Upper lobe of left lung (tissue), 6 donors: ENCODE data around the gene DGKI. TPM values are rescaled to one million over a fixed set of nuclear protein-coding genes. Genes with fewer than 3 reads are reported as not detected.

Experiments
- ATAC-seq, 2 donors: fragments of 200-7000 bp; cut with Tn5 transposase; one replicate each; pipeline ENCODE4 v1.9.1; 2022; ENCODE audit warnings: mild to moderate bottlenecking in 2 of 2, moderate library complexity in 2 of 2; ENCODE audit not compliant: low FRiP score in 2 of 2
- DNase-seq, 2 donors: peaks; one replicate each; pipeline ENCODE4 v3.0.0-alpha.2; 2019 to 2020
- H3K27ac ChIP-seq, 4 donors: fragments of 200-600 bp; sonication (generic); one replicate each; pipeline ENCODE4 v1.5.1; 2016 to 2019
- H3K27me3 ChIP-seq, 4 donors: fragments of 200-600 bp; sonication (generic); one replicate each; pipeline ENCODE4 v1.5.1; 2017 to 2019
- H3K36me3 ChIP-seq, 4 donors: fragments of 200-600 bp; sonication (generic); one replicate each; pipeline ENCODE4 v1.5.1; 2016 to 2019
- H3K4me1 ChIP-seq, 4 donors: fragments of 200-600 bp; sonication (generic); one replicate each; pipeline ENCODE4 v1.5.1; 2018 to 2019
- H3K4me3 ChIP-seq, 4 donors: fragments of 200-600 bp; sonication (generic); one replicate each; pipeline ENCODE4 v1.5.1; 2017 to 2019; ENCODE audit warnings: mild to moderate bottlenecking in 2 of 4, moderate library complexity in 1 of 4
- H3K9me3 ChIP-seq, 4 donors: fragments of 200-600 bp; sonication (generic); one replicate each; pipeline ENCODE4 v1.5.1; 2018 to 2019
- CTCF ChIP-seq, 6 experiments: fragments of 450-650 bp in 4 of 6; fragments of 200-600 bp in 2 of 6; sonication (generic) in 2 of 6; IDR thresholded peaks; one replicate each; pipeline ENCODE4 v1.5.1; 2016 to 2019; ENCODE audit warnings: antibody characterized with exemption in 6 of 6
- EP300 ChIP-seq, 4 donors: sonication (generic); formaldehyde crosslinking; IDR thresholded peaks; one replicate each; pipeline ENCODE4 v1.5.1; 2017; ENCODE audit warnings: antibody characterized with exemption in 4 of 4, control low read depth in 2 of 4
- POLR2A ChIP-seq, 4 donors: fragments of 450-650 bp; IDR thresholded peaks; one replicate each; pipeline ENCODE4 v1.5.1; 2016 to 2017; ENCODE audit warnings: antibody characterized with exemption in 4 of 4, mild to moderate bottlenecking in 2 of 4
- POLR2AphosphoS5 ChIP-seq, 2 donors: sonication (generic); formaldehyde crosslinking; IDR thresholded peaks; one replicate each; pipeline ENCODE4 v1.5.1; 2017; ENCODE audit warnings: antibody characterized with exemption in 2 of 2
- WGBS, 2 donors: methylation state at CpG; one replicate each; pipeline ENCODE4 v1.1.5; 2017 to 2018; 5-methylcytosine and 5-hydroxymethylcytosine counted together
- total RNA-seq, 6 donors: library from RNA; depleted of rRNA in 4 of 6; stranded (reverse); fragments of >200 nt in 4 of 6; gene quantifications; one replicate each; pipeline versions ENCODE4 v1.1.0 to v1.2.1, GENCODE V29; 2016 to 2021
- donor health status: DM: no; HTN: no; CAD: no; lungs with moderate emphysema.
- donor health status: DM: no; HTN: yes; CAD: no; lungs with severe emphysema.

DGKI gene
- total RNA-seq, 6 donors from 2014 or later = under 0.01 to 4.5 (median 0.34) TPM; not detected in 1

GRCh38 chr7:137681657-137682562 is 164.9 kb downstream of the DGKI start:
- no peak overlapping the region for H3K27ac ChIP-seq
- no peaks in the 10 kb centered on the region for H3K4me1 ChIP-seq
- no peaks in the 10 kb centered on the region for H3K27me3 ChIP-seq
- DNase-seq = no peak
- no peak overlapping the region for H3K4me3 ChIP-seq
- ATAC-seq = peak in 1 of 2 donors; percentile 92
- no peaks in the 10 kb centered on the region for H3K9me3 ChIP-seq
- H3K36me3 ChIP-seq = no peaks in the 10 kb centered on the region
- WGBS, 2 donors = 73 to 75% methylated on average over 7 of the region's 7 CpGs
- TF ChIP-seq POLR2A (IDR thresholded peaks at IDR 0.05) = no peak
- no peak for TF ChIP-seq POLR2AphosphoS5 (IDR thresholded peaks at IDR 0.05)
- TF ChIP-seq EP300 (IDR thresholded peaks at IDR 0.05) = no peak
- no peak for TF ChIP-seq CTCF (IDR thresholded peaks at IDR 0.05)

GRCh38 chr7:137674551-137675409 is 172.0 kb downstream of the DGKI start:
- Histone ChIP-seq H3K4me3 (no peak overlapping the region), H3K27ac (no peak overlapping the region), H3K27me3 (no peaks in the 10 kb centered on the region), H3K4me1 (no peaks in the 10 kb centered on the region), H3K36me3 (no peaks in the 10 kb centered on the region), H3K9me3 (no peaks in the 10 kb centered on the region)
- DNase-seq (no peak), ATAC-seq (no peak)
- 66 to 69% methylated on average over 11 of the region's 11 CpGs for WGBS, 2 donors
- TF ChIP-seq POLR2A (IDR thresholded peaks at IDR 0.05) = no peak
- TF ChIP-seq CTCF (IDR thresholded peaks at IDR 0.05) = no peak
- TF ChIP-seq POLR2AphosphoS5 (IDR thresholded peaks at IDR 0.05) = no peak
- no peak for TF ChIP-seq EP300 (IDR thresholded peaks at IDR 0.05)

DNA sequence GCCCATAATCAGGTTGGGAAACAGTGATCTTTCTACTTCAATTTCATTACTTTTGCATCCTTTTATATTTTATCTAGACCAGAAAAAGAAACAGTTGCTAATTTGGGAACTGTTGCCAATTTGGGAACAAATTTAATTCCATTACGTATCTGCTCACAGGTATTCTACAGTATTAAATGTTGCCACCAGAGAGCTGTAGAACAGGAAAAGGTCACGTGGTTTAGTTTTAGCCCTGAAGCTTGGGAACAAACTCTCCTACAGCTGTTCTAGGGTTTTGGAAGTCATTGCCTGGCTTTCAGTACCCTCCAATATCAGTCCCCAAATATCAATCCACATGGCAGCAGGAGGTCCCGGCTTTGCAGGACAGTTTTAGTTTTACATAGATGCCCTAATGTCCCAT is 172.7 kb downstream of the DGKI start:
- no peaks in the 10 kb centered on the region for H3K27me3 ChIP-seq
- ATAC-seq (no peak), DNase-seq (no peak)
- H3K4me1 ChIP-seq = no peaks in the 10 kb centered on the region
- H3K9me3 ChIP-seq = no peaks in the 10 kb centered on the region
- no peaks in the 10 kb centered on the region for H3K36me3 ChIP-seq
- TF ChIP-seq CTCF (IDR thresholded peaks at IDR 0.05) (no peak), POLR2AphosphoS5 (IDR thresholded peaks at IDR 0.05) (no peak), POLR2A (IDR thresholded peaks at IDR 0.05) (no peak)
- WGBS, 2 donors = 74 to 79% methylated on average over 3 of the region's 3 CpGs
- no peak overlapping the region for H3K4me3 ChIP-seq
- H3K27ac ChIP-seq = no peak overlapping the region

GRCh38 chr7:137671920-137672319 is 174.9 kb downstream of the DGKI start:
- TF ChIP-seq CTCF (IDR thresholded peaks at IDR 0.05) (no peak), EP300 (IDR thresholded peaks at IDR 0.05) (no peak), POLR2AphosphoS5 (IDR thresholded peaks at IDR 0.05) (no peak), POLR2A (IDR thresholded peaks at IDR 0.05) (no peak)
- H3K27me3 ChIP-seq = no peaks in the 10 kb centered on the region
- no peak for DNase-seq
- no peaks in the 10 kb centered on the region for H3K4me1 ChIP-seq
- no peak overlapping the region for H3K27ac ChIP-seq
- H3K9me3 ChIP-seq = no peaks in the 10 kb centered on the region
- no peak overlapping the region for H3K4me3 ChIP-seq
- ATAC-seq = peak in 1 of 2 donors; percentile 41
- no peaks in the 10 kb centered on the region for H3K36me3 ChIP-seq
- WGBS, 2 donors = 83 to 95% methylated on average over 5 of the region's 5 CpGs
